ENCODE data around the gene CDH23.

CDH23 gene

DNA sequence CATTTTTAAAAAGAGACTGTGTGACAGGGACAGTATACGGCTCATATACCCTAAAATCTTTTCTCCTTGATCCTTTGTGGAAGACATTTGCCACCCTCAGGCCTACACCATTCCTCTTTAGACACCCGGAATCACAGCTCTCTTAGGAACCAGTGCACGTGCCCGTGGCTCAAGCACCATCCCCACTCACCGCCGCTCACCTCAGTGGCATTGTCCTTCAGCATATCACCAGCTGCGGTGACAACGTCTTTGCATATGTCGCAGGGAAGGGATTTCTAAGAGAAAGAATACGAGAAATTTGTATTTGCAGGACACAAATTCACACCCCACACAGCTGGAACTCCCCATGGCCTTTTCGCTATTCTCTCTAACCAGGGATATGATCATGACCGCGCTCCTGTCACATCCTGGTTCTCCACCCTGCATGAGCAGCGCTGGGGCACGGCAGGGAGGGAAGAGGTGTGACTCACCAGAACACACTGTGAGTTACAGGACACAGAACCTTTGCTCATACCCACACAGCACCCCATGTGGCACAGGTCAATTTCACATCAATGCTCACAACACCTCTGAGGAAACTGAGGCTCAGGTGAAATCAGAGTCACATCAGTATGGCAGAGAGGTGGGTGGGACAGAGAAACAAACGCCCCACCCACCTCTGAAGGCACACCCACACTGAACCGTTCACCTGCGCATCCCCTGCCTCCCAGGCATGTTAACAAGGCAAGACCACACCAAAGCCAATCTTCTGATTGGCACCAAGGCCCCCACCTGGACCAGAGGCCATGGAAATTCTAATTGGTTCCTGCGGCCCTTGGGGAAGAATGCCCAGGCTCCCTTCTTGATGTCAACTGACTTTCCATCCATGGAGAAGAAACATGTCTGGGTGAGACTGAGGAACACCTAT is 435.2 kb downstream of the CDH23 start:
- no peak for DNase-seq

GRCh38 chr10:71832967-71833366 is 436.2 kb downstream of the CDH23 start:
- no peak for DNase-seq

- no peak for DNase-seq
Observed at GRCh38 chr10:71833451-71834342, 437.0 kb downstream of the CDH23 start.

DNA sequence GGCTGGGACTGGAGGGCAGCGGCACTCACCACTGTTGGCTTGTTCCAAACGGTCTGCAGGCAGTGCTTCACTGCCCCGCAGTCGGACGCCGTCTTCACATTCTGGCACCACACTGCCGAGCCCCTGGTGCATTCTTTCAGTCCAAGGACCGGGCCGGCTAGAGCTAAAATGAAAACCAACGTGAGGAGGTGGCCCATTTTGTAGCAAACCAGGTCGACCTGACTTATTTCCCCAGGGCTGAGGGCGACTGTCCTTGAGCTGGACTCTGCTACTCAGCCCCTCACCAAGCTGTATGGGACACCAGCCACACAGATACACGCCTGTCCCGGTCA is 437.6 kb downstream of the CDH23 start:
- DNase-seq, result no peak

GRCh38 chr10:71835671-71836595 is 439.2 kb downstream of the CDH23 start:
- no peak for DNase-seq

- DNase-seq, result no peak
Observed at GRCh38 chr10:71836596-71836974, 439.9 kb downstream of the CDH23 start.

DNA sequence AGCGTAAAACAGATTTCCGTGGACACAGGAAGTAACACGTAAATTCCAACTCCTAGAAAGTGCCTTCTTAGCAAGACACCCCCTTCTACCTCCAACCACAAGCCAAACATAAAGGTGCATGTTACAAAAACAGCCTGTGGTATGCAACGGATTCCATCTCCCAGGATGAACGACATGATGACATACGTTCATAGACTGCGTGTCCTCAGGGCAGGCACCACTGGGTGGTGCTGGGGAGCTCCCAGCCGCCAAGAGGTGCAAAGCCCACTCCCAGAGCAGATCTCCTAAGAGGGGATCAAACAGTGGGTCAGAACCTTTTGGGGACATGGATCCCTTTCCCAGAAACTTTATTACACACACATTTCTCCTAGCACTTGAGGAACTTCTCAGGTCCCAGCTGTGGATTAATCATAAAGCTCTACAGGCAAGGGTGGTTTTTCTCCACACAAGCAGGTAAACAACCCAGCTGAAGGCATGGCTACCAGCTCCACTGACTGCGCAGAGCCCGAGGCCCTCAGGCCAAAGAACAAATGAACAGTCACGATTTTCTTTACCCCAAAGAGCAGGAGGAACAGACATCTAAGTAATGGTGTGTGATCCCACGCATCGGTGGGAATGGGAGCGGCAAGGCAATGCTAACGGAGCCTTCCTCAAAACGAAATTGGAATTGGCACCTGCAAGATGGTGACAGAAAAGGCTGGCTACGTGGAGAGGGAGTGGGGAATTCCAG is 440.5 kb downstream of the CDH23 start:
- DNase-seq, result no peak

- DNase-seq, result no peak
Observed at GRCh38 chr10:71838264-71839211, 441.8 kb downstream of the CDH23 start.

DNA sequence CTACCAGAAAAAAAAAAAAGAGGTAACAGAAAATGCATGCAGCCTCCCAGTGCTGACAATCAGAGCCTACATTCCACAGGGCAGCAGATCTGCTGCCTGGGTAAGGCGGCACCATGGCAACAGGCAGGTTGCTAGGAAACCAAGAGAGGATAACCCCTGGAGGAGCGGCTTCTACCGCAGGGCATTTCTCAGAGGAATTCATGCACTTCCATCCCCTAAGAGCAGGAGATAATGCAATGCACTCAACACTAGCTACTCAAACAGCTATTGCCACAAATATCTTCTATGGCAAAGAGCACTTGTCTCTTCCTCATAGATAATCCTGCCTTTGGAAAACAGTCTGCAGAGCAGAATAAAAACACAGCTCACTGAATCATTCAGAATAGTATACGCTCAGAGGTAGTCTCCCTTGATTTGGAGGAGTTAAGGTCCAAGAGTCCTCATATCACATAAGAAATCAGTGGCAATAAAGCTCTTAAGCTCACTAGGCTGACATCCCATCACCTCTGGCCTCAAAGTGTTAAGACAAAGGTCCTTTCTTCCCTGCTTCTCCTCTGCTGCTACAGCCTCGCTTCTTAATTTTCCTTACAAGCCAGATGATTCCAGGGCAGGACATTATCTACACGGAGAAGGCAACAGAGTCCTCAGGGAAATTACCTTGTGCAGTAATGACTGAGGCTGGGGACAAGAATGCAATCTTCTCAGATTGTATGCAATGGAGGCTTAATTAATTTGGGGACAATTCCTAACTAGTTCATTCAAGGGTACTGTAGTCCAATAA is 443.6 kb downstream of the CDH23 start:
- DNase-seq, result no peak

GRCh38 chr10:71840958-71841335 is 444.2 kb downstream of the CDH23 start:
- no peak for DNase-seq

DNA sequence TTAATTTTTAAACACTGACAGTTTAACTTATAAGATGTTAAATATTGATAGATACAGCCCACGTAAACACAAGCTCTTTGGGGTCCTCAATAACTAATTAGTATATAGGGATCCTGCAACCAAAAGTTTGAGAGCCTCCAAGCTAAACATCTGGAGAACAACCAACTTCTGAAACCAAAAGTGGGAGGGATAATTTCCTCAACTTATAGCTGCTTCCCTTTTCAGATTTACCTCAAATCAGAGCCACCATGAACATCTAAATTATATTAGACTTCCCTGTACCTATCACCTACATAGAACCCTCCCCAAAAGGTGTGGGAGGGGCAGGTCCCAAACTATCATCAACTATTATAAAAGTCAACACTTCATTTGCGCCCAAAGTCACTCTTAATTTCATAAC is 445.7 kb downstream of the CDH23 start:
- no peak for DNase-seq

DNA sequence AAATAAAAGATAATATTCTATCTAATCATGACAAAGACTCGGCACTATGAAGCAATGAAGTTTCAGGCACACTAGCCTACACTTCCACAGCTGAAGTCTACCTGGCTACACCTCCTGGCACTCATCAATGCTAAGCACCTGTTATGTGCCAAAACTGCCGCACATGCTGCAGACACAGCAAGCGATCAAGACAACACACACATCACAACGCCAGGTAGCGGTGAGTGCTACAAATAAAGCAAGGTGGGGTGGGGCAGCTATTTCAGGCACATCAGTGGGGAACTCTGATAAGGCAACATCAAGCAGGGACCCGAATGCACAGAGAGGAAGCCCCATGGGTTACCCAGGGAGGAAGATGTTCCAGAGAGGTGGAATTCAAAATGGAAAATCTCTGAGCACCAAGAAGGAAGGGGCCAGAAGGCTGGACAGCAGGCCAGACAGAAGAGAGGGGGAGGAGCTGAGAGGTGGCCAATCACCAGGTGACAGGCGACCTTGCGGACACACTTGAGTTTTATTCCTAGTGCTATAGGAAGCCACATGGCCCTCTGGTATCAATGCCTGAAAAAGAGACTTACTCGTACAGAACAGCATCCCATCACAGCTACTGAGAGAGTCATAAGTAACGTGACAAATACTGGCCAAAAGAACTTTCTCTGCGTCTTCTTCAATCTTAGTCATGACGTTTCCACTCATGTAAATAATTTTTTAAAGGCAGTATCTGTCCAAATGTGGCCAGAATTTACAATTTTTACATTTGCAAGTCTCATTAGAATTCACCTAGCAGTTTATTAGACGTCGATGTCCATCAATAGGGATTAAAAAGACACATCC is 446.4 kb downstream of the CDH23 start:
- DNase-seq, result no peak

DNA sequence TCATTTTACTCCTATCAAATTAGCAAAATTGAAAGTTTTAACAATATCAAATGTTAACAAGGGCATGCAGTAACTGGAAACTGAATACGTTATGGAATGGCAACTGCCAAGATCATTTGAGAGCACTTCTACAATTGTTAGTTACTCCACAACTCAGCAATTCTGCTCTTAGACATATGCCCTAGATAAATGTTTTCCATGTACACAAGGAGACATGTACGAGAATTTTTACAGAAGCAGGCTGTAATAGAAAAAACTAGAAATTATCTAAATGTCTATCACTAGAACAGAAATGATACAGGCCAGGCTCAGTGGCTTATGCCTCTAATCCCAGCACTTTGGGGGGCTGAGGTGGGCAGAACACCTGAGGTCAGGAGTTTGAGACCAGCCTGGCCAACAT is 447.4 kb downstream of the CDH23 start:
- DNase-seq, result no peak

GRCh38 chr10:71844695-71845094 is 448.0 kb downstream of the CDH23 start:
- no peak for DNase-seq

- no peak for DNase-seq
Observed at GRCh38 chr10:71845410-71846405, 449.0 kb downstream of the CDH23 start.

DNA sequence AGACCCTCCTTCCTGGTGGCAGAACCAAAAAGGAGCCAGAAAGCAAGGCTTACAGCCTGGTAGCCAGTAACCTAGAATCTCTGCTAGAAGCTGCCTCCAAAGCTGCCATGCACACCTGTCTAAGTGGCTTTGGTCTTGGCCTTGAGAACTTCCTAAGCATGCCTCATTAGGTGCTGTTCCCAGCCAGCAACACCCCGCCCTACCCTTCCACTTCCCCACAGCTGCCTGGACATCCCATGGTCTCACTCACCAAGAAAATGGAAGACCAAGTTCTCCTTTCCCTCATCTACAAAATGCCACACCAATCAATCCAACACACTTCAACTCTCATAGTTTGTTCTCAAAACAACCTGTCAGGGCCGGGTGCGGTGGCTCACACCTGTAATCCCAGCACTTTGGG is 450.1 kb downstream of the CDH23 start:
- DNase-seq, result no peak

GRCh38 chr10:71847418-71847817 is 450.7 kb downstream of the CDH23 start:
- no peak for DNase-seq

Measured in effector CD8-positive, alpha-beta T cell (primary cell).